ENCODE data around the gene TSC22D3.
A peak's percentile ranks its signal among the peaks of the same experiment; 100 is the strongest.

Gene TSC22D3

GRCh38 chrX:107729558-107730297 lies 45.9 kb downstream of the TSC22D3 start:
- DNase-seq: no peak

GRCh38 chrX:107728371-107729099 lies 47.1 kb downstream of the TSC22D3 start:
- DNase-seq: no peak

- no peak for DNase-seq
These were observed 48.6 kb downstream of the TSC22D3 start for GRCh38 chrX:107726816-107727534.

- DNase-seq: no peak
These were observed 49.6 kb downstream of the TSC22D3 start for GRCh38 chrX:107725761-107726555.

GRCh38 chrX:107724653-107725052 lies 50.9 kb downstream of the TSC22D3 start:
- no peak for DNase-seq

GRCh38 chrX:107723511-107723910 lies 52.1 kb downstream of the TSC22D3 start:
- DNase-seq: no peak

GRCh38 chrX:107721966-107722707 lies 53.5 kb downstream of the TSC22D3 start:
- DNase-seq: no peak

- DNase-seq: peak; percentile 32
These were observed 54.3 kb downstream of the TSC22D3 start for GRCh38 chrX:107721318-107721717.

GRCh38 chrX:107718156-107718621 lies 57.4 kb downstream of the TSC22D3 start:
- peak; percentile 76 for DNase-seq

GRCh38 chrX:107716816-107717700 lies 58.5 kb downstream of the TSC22D3 start:
- DNase-seq: peak; percentile 85

- DNase-seq: no peak
These were observed 59.4 kb downstream of the TSC22D3 start for GRCh38 chrX:107716118-107716684.

- no peak for DNase-seq
These were observed 60.1 kb downstream of the TSC22D3 start for GRCh38 chrX:107715331-107716117.

GRCh38 chrX:107714206-107714891 lies 61.2 kb downstream of the TSC22D3 start:
- DNase-seq: no peak

GRCh38 chrX:107713543-107714205 lies 61.9 kb downstream of the TSC22D3 start:
- DNase-seq: no peak

GRCh38 chrX:107713203-107713542 lies 62.4 kb downstream of the TSC22D3 start:
- no peak for DNase-seq

GRCh38 chrX:107712231-107713202 lies 63.1 kb downstream of the TSC22D3 start:
- peak; percentile 82 for DNase-seq

GRCh38 chrX:107711521-107712181 lies 63.9 kb downstream of the TSC22D3 start:
- DNase-seq: no peak

All from suppressor macrophage treated with lipopolysaccharide for 4 hours (primary cell).